ENCODE measurements around the gene FBXL7.

Gene FBXL7

GRCh38 chr5:15786326-15786725, 286.3 kb downstream of the FBXL7 start:
- FAIRE-seq: no peak

- no peak for FAIRE-seq
Observed at GRCh38 chr5:15786884-15787283, 286.9 kb downstream of the FBXL7 start.

- FAIRE-seq: no peak
Observed at GRCh38 chr5:15787681-15788080, 287.7 kb downstream of the FBXL7 start.

- FAIRE-seq: no peak
Observed at GRCh38 chr5:15789642-15790041, 289.7 kb downstream of the FBXL7 start.

- FAIRE-seq: no peak
Observed at GRCh38 chr5:15790446-15791018, 290.6 kb downstream of the FBXL7 start.

GRCh38 chr5:15791274-15791673, 291.3 kb downstream of the FBXL7 start:
- FAIRE-seq: no peak

GRCh38 chr5:15791859-15792258, 291.9 kb downstream of the FBXL7 start:
- no peak for FAIRE-seq

- no peak for FAIRE-seq
Observed at GRCh38 chr5:15794052-15794985, 294.3 kb downstream of the FBXL7 start.

- FAIRE-seq: no peak
Observed at GRCh38 chr5:15796096-15796495, 296.1 kb downstream of the FBXL7 start.

- FAIRE-seq: no peak
Observed at GRCh38 chr5:15796557-15796956, 296.6 kb downstream of the FBXL7 start.

GRCh38 chr5:15797116-15797515, 297.1 kb downstream of the FBXL7 start:
- no peak for FAIRE-seq

GRCh38 chr5:15798006-15798405, 298.0 kb downstream of the FBXL7 start:
- no peak for FAIRE-seq

GRCh38 chr5:15799014-15799413, 299.0 kb downstream of the FBXL7 start:
- no peak for FAIRE-seq

GRCh38 chr5:15799612-15800011, 299.6 kb downstream of the FBXL7 start:
- FAIRE-seq: no peak

GRCh38 chr5:15803280-15803679, 303.3 kb downstream of the FBXL7 start:
- no peak for FAIRE-seq

- no peak for FAIRE-seq
Observed at GRCh38 chr5:15806613-15807012, 306.6 kb downstream of the FBXL7 start.

- no peak for FAIRE-seq
Observed at GRCh38 chr5:15807248-15807647, 307.3 kb downstream of the FBXL7 start.

- no peak for FAIRE-seq
Observed at GRCh38 chr5:15807871-15808270, 307.9 kb downstream of the FBXL7 start.

GRCh38 chr5:15808577-15808976, 308.6 kb downstream of the FBXL7 start:
- no peak for FAIRE-seq

- FAIRE-seq: no peak
Observed at GRCh38 chr5:15819617-15820016, 319.6 kb downstream of the FBXL7 start.

GRCh38 chr5:15821506-15821905, 321.5 kb downstream of the FBXL7 start:
- no peak for FAIRE-seq

- no peak for FAIRE-seq
Observed at GRCh38 chr5:15823398-15823797, 323.4 kb downstream of the FBXL7 start.

- no peak for FAIRE-seq
Observed at GRCh38 chr5:15827741-15828140, 327.8 kb downstream of the FBXL7 start.

- no peak for FAIRE-seq
Observed at GRCh38 chr5:15831408-15831807, 331.4 kb downstream of the FBXL7 start.

Measured in A204.1 (cell line).